ENCODE measurements around the gene MYO1B.

MYO1B gene

DNA sequence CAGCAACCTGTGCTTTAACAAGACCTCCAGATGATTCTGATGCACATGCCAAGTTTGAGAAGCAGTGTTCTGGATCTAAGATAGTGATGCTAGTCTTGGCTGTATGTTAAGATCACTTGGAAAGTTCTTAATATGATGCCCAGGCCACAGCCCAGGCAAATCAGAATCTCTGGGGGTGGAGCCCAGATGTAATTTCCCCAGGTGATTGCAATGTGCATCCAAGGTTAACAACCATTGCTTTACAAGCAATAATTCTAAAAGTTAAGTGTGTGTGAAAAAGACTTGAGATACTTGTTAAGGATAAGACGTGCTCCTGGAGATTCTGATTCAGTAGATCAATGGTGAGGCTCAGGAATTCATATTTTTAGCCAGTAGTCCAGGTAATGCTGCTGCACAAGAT is 44.3 kb upstream of the MYO1B start:
- DNase-seq, result no peak
- Histone ChIP-seq H3K4me3 (ENCODE audit: insufficient read depth in 1 of 2, low read depth in 1 of 2, low read length in 2 of 2) (no peak overlapping the region), H3K4me1 (ENCODE audit: control insufficient read depth, insufficient read depth, low read depth, low read length) (no peaks in the 10 kb centered on the region), H3K4ac (ENCODE audit: low read depth in 1 of 2, low read length in 2 of 2) (peak overlapping the region in 1 of 2 experiments; percentile 51), H3K27ac (ENCODE audit: low read length, poor library complexity, severe bottlenecking) (no peak overlapping the region), H3K9me3 (ENCODE audit: control insufficient read depth, low read length) (no peaks in the 10 kb centered on the region), H2BK12ac (ENCODE audit: low read length in 2 of 2) (peak overlapping the region; percentile 10 to 59), H3K4me2 (ENCODE audit: low read length, poor library complexity, severe bottlenecking) (no peak overlapping the region), H4K91ac (ENCODE audit: low read length) (no peak overlapping the region), H2BK5ac (ENCODE audit: low read depth, low read length, poor library complexity, severe bottlenecking) (no peak overlapping the region), H3K14ac (ENCODE audit: low read length in 2 of 2) (no peak overlapping the region), H3K27me3 (ENCODE audit: control insufficient read depth in 1 of 2, insufficient read depth in 1 of 2, low read length in 2 of 2) (no peaks in the 10 kb centered on the region), H2BK15ac (ENCODE audit: low read depth, poor library complexity, severe bottlenecking) (no peak overlapping the region), H4K8ac (ENCODE audit: low read length) (no peak overlapping the region), H3K9ac (ENCODE audit: low read length) (no peak overlapping the region), H3K23ac (ENCODE audit: low read length in 2 of 2) (no peak overlapping the region), H3K79me1 (replicated peaks; ENCODE audit: low read length, poor library complexity, severe bottlenecking) (no peaks in the 10 kb centered on the region), H2AFZ (ENCODE audit: low read depth, low read length) (no peak overlapping the region), H3K18ac (ENCODE audit: low read depth in 1 of 2, low read length in 2 of 2) (peak overlapping the region in 1 of 2 experiments; percentile 46), H2BK120ac (ENCODE audit: low read depth, low read length) (no peak overlapping the region), H3K36me3 (ENCODE audit: control insufficient read depth in 1 of 2, insufficient read depth in 2 of 2, low read depth in 1 of 2, low read length in 2 of 2) (no peaks in the 10 kb centered on the region), H2AK5ac (ENCODE audit: low read length, severe bottlenecking) (no peak overlapping the region)
- WGBS, result 96% methylated on average over 1 of the region's 1 CpG

DNA sequence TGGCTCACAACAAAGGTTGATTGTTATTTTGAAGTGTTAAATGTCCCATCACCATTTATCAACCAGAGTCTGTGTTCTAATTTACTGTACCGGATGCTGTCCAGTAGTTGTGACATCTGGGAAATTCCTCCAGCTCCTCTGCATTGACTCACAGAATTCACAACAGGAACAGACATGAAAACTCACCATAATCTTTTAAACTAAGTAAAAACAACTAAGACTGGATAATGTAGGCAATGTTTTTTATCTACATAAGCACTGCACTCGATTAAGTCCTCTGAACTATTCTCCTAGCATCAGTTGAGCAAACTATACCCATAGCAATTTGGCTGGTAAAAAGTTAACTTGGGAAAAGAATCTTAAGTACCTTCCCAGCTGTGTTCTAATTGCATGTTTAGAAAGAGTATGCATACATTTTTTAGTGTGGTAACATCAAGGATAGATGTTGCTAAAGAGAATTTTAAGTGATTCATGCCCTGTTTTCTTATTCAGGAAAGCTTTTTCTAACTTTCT is 42.9 kb upstream of the MYO1B start:
- no peak overlapping the region for H2AK5ac ChIP-seq (ENCODE audit: low read length, severe bottlenecking)
- peak overlapping the region; percentile 2 for H3K27ac ChIP-seq (ENCODE audit: low read length, poor library complexity, severe bottlenecking)
- no peak overlapping the region for H2BK15ac ChIP-seq (ENCODE audit: low read depth, poor library complexity, severe bottlenecking)
- H2BK12ac ChIP-seq (ENCODE audit: low read length in 2 of 2), result no peak overlapping the region
- no peak overlapping the region for H3K18ac ChIP-seq (ENCODE audit: low read depth in 1 of 2, low read length in 2 of 2)
- no peak overlapping the region for H3K23ac ChIP-seq (ENCODE audit: low read length in 2 of 2)
- H3K9me3 ChIP-seq (ENCODE audit: control insufficient read depth, low read length), result no peaks in the 10 kb centered on the region
- no peaks in the 10 kb centered on the region for H3K4me1 ChIP-seq (ENCODE audit: control insufficient read depth, insufficient read depth, low read depth, low read length)
- H2BK120ac ChIP-seq (ENCODE audit: low read depth, low read length), result no peak overlapping the region
- no peak overlapping the region for H2BK5ac ChIP-seq (ENCODE audit: low read depth, low read length, poor library complexity, severe bottlenecking)
- H3K4me2 ChIP-seq (ENCODE audit: low read length, poor library complexity, severe bottlenecking), result no peak overlapping the region
- no peak overlapping the region for H4K8ac ChIP-seq (ENCODE audit: low read length)
- H3K4ac ChIP-seq (ENCODE audit: low read depth in 1 of 2, low read length in 2 of 2), result no peak overlapping the region
- no peak overlapping the region for H2AFZ ChIP-seq (ENCODE audit: low read depth, low read length)
- peak overlapping the region; percentile 90 for H3K9ac ChIP-seq (ENCODE audit: low read length)
- DNase-seq, result peak; percentile 97
- no peaks in the 10 kb centered on the region for H3K36me3 ChIP-seq (ENCODE audit: control insufficient read depth in 1 of 2, insufficient read depth in 2 of 2, low read depth in 1 of 2, low read length in 2 of 2)
- no peak overlapping the region for H3K4me3 ChIP-seq (ENCODE audit: insufficient read depth in 1 of 2, low read depth in 1 of 2, low read length in 2 of 2)
- no peaks in the 10 kb centered on the region for H3K27me3 ChIP-seq (ENCODE audit: control insufficient read depth in 1 of 2, insufficient read depth in 1 of 2, low read length in 2 of 2)
- no peak overlapping the region for H4K91ac ChIP-seq (ENCODE audit: low read length)
- no peaks in the 10 kb centered on the region for H3K79me1 ChIP-seq (replicated peaks; ENCODE audit: low read length, poor library complexity, severe bottlenecking)
- WGBS, result no CpG with 5 or more reads among the region's 2 CpGs
- no peak overlapping the region for H3K14ac ChIP-seq (ENCODE audit: low read length in 2 of 2)

DNA sequence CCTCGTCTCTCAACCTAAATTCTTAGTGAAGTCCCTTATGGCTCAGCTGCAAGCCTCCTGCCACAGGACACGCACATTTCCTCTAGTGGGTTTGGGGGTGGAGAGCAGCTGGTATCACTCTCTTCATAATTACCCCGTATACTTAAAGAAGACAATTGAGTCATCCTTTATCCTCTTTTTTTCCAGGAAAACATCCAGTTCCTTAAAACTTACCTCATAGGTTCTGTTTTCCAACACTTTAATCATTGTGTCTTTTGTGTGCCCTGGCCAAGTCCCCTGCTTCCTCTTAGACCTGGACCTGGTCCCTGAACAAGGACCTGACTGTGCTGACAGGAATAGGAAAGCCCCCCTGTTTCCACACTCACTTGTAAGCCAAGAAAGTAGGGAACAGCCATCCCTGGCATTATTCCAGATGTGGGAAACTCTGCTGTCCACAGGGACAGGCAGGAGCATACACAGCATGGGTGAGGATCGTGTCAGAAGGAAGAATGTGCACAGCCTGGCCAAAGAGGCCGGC is 42.3 kb upstream of the MYO1B start:
- H4K91ac ChIP-seq (ENCODE audit: low read length), result peak overlapping the region; percentile 40
- no peak overlapping the region for H3K4me3 ChIP-seq (ENCODE audit: insufficient read depth in 1 of 2, low read depth in 1 of 2, low read length in 2 of 2)
- H3K9ac ChIP-seq (ENCODE audit: low read length), result peak overlapping the region; percentile 90
- peak overlapping the region; percentile 13 to 47 for H3K18ac ChIP-seq (ENCODE audit: low read depth in 1 of 2, low read length in 2 of 2)
- WGBS, result 0% methylated on average over 3 of the region's 5 CpGs
- no peak overlapping the region for H3K23ac ChIP-seq (ENCODE audit: low read length in 2 of 2)
- no peak overlapping the region for H2AFZ ChIP-seq (ENCODE audit: low read depth, low read length)
- no peak overlapping the region for H2BK5ac ChIP-seq (ENCODE audit: low read depth, low read length, poor library complexity, severe bottlenecking)
- H3K4me2 ChIP-seq (ENCODE audit: low read length, poor library complexity, severe bottlenecking), result no peak overlapping the region
- H3K4ac ChIP-seq (ENCODE audit: low read depth in 1 of 2, low read length in 2 of 2), result no peak overlapping the region
- H2BK15ac ChIP-seq (ENCODE audit: low read depth, poor library complexity, severe bottlenecking), result no peak overlapping the region
- DNase-seq, result peak; percentile 89
- no peak overlapping the region for H2AK5ac ChIP-seq (ENCODE audit: low read length, severe bottlenecking)
- peak overlapping the region; percentile 8 for H2BK120ac ChIP-seq (ENCODE audit: low read depth, low read length)
- H3K14ac ChIP-seq (ENCODE audit: low read length in 2 of 2), result no peak overlapping the region
- peak overlapping the region; percentile 9 for H3K27ac ChIP-seq (ENCODE audit: low read length, poor library complexity, severe bottlenecking)
- H3K79me1 ChIP-seq (replicated peaks; ENCODE audit: low read length, poor library complexity, severe bottlenecking), result no peaks in the 10 kb centered on the region
- H3K9me3 ChIP-seq (ENCODE audit: control insufficient read depth, low read length), result no peaks in the 10 kb centered on the region
- no peaks in the 10 kb centered on the region for H3K27me3 ChIP-seq (ENCODE audit: control insufficient read depth in 1 of 2, insufficient read depth in 1 of 2, low read length in 2 of 2)
- H2BK12ac ChIP-seq (ENCODE audit: low read length in 2 of 2), result peak overlapping the region; percentile 31 to 44
- H4K8ac ChIP-seq (ENCODE audit: low read length), result peak overlapping the region; percentile 24
- H3K36me3 ChIP-seq (ENCODE audit: control insufficient read depth in 1 of 2, insufficient read depth in 2 of 2, low read depth in 1 of 2, low read length in 2 of 2), result no peaks in the 10 kb centered on the region
- no peaks in the 10 kb centered on the region for H3K4me1 ChIP-seq (ENCODE audit: control insufficient read depth, insufficient read depth, low read depth, low read length)

DNA sequence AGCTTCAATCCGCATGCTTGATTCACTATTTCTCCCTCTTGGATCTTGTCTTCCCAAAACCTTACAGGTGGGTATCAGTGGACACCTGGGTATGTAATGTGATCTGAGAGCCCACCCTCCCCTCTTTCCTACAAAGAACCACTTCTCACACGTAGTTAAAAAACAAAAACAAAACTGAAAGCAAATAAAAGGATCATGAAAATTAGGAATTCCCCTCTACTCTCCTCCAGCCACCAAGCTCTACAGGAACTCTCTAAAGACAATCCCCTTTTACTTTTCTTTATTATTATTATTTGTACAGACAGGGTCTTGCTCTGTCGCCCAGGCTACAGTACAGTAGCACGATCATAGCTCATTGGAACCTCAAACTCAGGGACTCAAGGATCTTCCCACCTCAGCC is 40.8 kb upstream of the MYO1B start:
- H3K27me3 ChIP-seq (ENCODE audit: control insufficient read depth in 1 of 2, insufficient read depth in 1 of 2, low read length in 2 of 2), result no peaks in the 10 kb centered on the region
- H2BK120ac ChIP-seq (ENCODE audit: low read depth, low read length), result no peak overlapping the region
- no peaks in the 10 kb centered on the region for H3K36me3 ChIP-seq (ENCODE audit: control insufficient read depth in 1 of 2, insufficient read depth in 2 of 2, low read depth in 1 of 2, low read length in 2 of 2)
- H2AFZ ChIP-seq (ENCODE audit: low read depth, low read length), result no peak overlapping the region
- peak overlapping the region; percentile 56 for H3K9ac ChIP-seq (ENCODE audit: low read length)
- DNase-seq, result peak; percentile 33
- H3K27ac ChIP-seq (ENCODE audit: low read length, poor library complexity, severe bottlenecking), result no peak overlapping the region
- no peak overlapping the region for H4K91ac ChIP-seq (ENCODE audit: low read length)
- no peak overlapping the region for H2AK5ac ChIP-seq (ENCODE audit: low read length, severe bottlenecking)
- no peak overlapping the region for H3K4ac ChIP-seq (ENCODE audit: low read depth in 1 of 2, low read length in 2 of 2)
- H2BK15ac ChIP-seq (ENCODE audit: low read depth, poor library complexity, severe bottlenecking), result no peak overlapping the region
- no peak overlapping the region for H3K4me2 ChIP-seq (ENCODE audit: low read length, poor library complexity, severe bottlenecking)
- H3K18ac ChIP-seq (ENCODE audit: low read depth in 1 of 2, low read length in 2 of 2), result no peak overlapping the region
- H3K4me3 ChIP-seq (ENCODE audit: insufficient read depth in 1 of 2, low read depth in 1 of 2, low read length in 2 of 2), result peak overlapping the region in 1 of 2 experiments; percentile 60
- H2BK5ac ChIP-seq (ENCODE audit: low read depth, low read length, poor library complexity, severe bottlenecking), result no peak overlapping the region
- no peak overlapping the region for H4K8ac ChIP-seq (ENCODE audit: low read length)
- no peak overlapping the region for H2BK12ac ChIP-seq (ENCODE audit: low read length in 2 of 2)
- H3K14ac ChIP-seq (ENCODE audit: low read length in 2 of 2), result no peak overlapping the region
- 92% methylated on average over 4 of the region's 4 CpGs for WGBS
- H3K23ac ChIP-seq (ENCODE audit: low read length in 2 of 2), result no peak overlapping the region
- H3K9me3 ChIP-seq (ENCODE audit: control insufficient read depth, low read length), result no peaks in the 10 kb centered on the region
- H3K4me1 ChIP-seq (ENCODE audit: control insufficient read depth, insufficient read depth, low read depth, low read length), result no peaks in the 10 kb centered on the region
- no peaks in the 10 kb centered on the region for H3K79me1 ChIP-seq (replicated peaks; ENCODE audit: low read length, poor library complexity, severe bottlenecking)

Measured in mesenchymal stem cell (in vitro differentiated cells and primary cell).